Mesendoderm (in vitro differentiated cells): Measurements from ENCODE around the gene CADM2.
"Not testable (repeated sequence)": the region's sequence is repeated elsewhere in the genome, so short reads cannot be mapped to it uniquely, and the experiment has no call there.

Experiments
- DNase-seq: peaks from one replicate; pipeline ENCODE4 v3.0.0; 2013
- H2AK5ac ChIP-seq: 2 replicates; pipeline ENCODE4 v1.6.1; 2013; ENCODE audit warnings: low read length, inconsistent platforms
- H2BK120ac ChIP-seq: 2 replicates; pipeline ENCODE4 v1.6.1; 2013; ENCODE audit warnings: low read depth, mild to moderate bottlenecking, low read length, moderate library complexity, mixed read lengths
- H2BK15ac ChIP-seq: replicated peaks from 2 replicates; pipeline ENCODE4 v1.6.1; 2013; ENCODE audit warnings: low read depth, mild to moderate bottlenecking, moderate library complexity
- H2BK5ac ChIP-seq: 2 replicates; pipeline ENCODE4 v1.6.1; 2013; ENCODE audit warnings: low read length, inconsistent platforms
- H3K18ac ChIP-seq: 2 replicates; pipeline ENCODE4 v1.6.1; 2013; ENCODE audit warnings: mild to moderate bottlenecking, low read length, mixed read lengths
- H3K23ac ChIP-seq: one replicate; pipeline ENCODE4 v1.6.1; 2013; ENCODE audit warnings: low read length
- H3K27ac ChIP-seq: 2 replicates; pipeline ENCODE4 v1.5.1; 2013; ENCODE audit warnings: low read depth, mild to moderate bottlenecking, inconsistent platforms, low read length, moderate library complexity
- H3K27me3 ChIP-seq: 2 replicates; pipeline ENCODE4 v1.6.1; 2013; ENCODE audit warnings: low read length, control low read depth, mild to moderate bottlenecking, inconsistent platforms; ENCODE audit not compliant: insufficient read depth, poor library complexity
- H3K36me3 ChIP-seq: 2 replicates; pipeline ENCODE4 v1.6.1; 2013; ENCODE audit warnings: low read length, inconsistent platforms; ENCODE audit not compliant: control insufficient read depth, insufficient read depth
- H3K4ac ChIP-seq: one replicate; pipeline ENCODE4 v1.6.1; 2013; ENCODE audit warnings: low read depth, mild to moderate bottlenecking, low read length, moderate library complexity
- H3K4me1 ChIP-seq: 2 replicates; pipeline ENCODE4 v1.6.1; 2013; ENCODE audit warnings: low read depth, low read length, inconsistent platforms; ENCODE audit not compliant: control insufficient read depth
- H3K4me2 ChIP-seq: 2 replicates; pipeline ENCODE4 v1.6.1; 2013; ENCODE audit warnings: low read length
- H3K4me3 ChIP-seq: 2 replicates; pipeline ENCODE4 v1.5.1; 2013; ENCODE audit warnings: mild to moderate bottlenecking, low read length
- H3K56ac ChIP-seq: one replicate; pipeline ENCODE4 v1.6.1; 2013; ENCODE audit warnings: low read length
- H3K79me1 ChIP-seq: 2 replicates; pipeline ENCODE4 v1.6.1; 2013; ENCODE audit warnings: low read length, inconsistent platforms
- H3K79me2 ChIP-seq: 2 replicates; pipeline ENCODE4 v1.6.1; 2013; ENCODE audit warnings: mild to moderate bottlenecking, low read length; ENCODE audit not compliant: control insufficient read depth, insufficient read depth
- H3K9ac ChIP-seq: 2 replicates; pipeline ENCODE4 v1.6.1; 2013; ENCODE audit warnings: low read length, inconsistent platforms
- H4K5ac ChIP-seq: one replicate; pipeline ENCODE4 v1.6.1; 2013; ENCODE audit warnings: low read length
- H4K8ac ChIP-seq: one replicate; pipeline ENCODE4 v1.6.1; 2013; ENCODE audit warnings: low read depth, mild to moderate bottlenecking, control low read depth, low read length, moderate library complexity
- WGBS: extraction: QIAGEN DNeasy Blood & Tissue Kit; methylation state at CpG from one replicate; pipeline ENCODE4 v1.1.7; 2013; ENCODE audit warnings: low lambda C conversion rate, missing lambda C conversion rate; ENCODE audit not compliant: insufficient coverage; ENCODE audit errors: extremely low coverage; 5-methylcytosine and 5-hydroxymethylcytosine counted together

CADM2 gene

GRCh38 chr3:85507052-85507451 is 548.3 kb downstream of the CADM2 start:
- H3K4ac ChIP-seq, H2AK5ac ChIP-seq, DNase-seq, H3K4me2 ChIP-seq, H4K5ac ChIP-seq, H3K56ac ChIP-seq, H3K23ac ChIP-seq, H3K27ac ChIP-seq, H3K4me3 ChIP-seq, H3K18ac ChIP-seq, H2BK15ac ChIP-seq, H3K79me2 ChIP-seq, H3K27me3 ChIP-seq, H3K9ac ChIP-seq, H4K8ac ChIP-seq, H3K4me1 ChIP-seq, H2BK120ac ChIP-seq, H2BK5ac ChIP-seq, H3K36me3 ChIP-seq, H3K79me1 ChIP-seq: not testable (repeated sequence)
- WGBS: no CpG with 5 or more reads among the region's 5 CpGs

- WGBS: no CpG with 5 or more reads among the region's 2 CpGs
- H3K23ac ChIP-seq: no peak overlapping the region
- no peak for DNase-seq
These were observed 549.9 kb downstream of the CADM2 start for GRCh38 chr3:85508659-85509058.

GRCh38 chr3:85516146-85516545 is 557.4 kb downstream of the CADM2 start:
- Histone ChIP-seq H3K9ac (no peak overlapping the region), H2BK120ac (no peak overlapping the region), H3K4me3 (no peak overlapping the region), H3K56ac (no peak overlapping the region), H4K8ac (no peak overlapping the region), H3K4me2 (no peak overlapping the region), H3K4ac (no peak overlapping the region), H2BK5ac (no peak overlapping the region), H3K36me3 (no peaks in the 10 kb centered on the region), H3K23ac (no peak overlapping the region), H3K79me2 (no peaks in the 10 kb centered on the region), H3K79me1 (no peaks in the 10 kb centered on the region), H3K27me3 (no peaks in the 10 kb centered on the region), H3K27ac (no peak overlapping the region), H3K4me1 (no peaks in the 10 kb centered on the region), H2BK15ac (no peak overlapping the region), H3K18ac (no peak overlapping the region), H2AK5ac (no peak overlapping the region), H4K5ac (no peak overlapping the region)
- DNase-seq: no peak

More at GRCh38 chr3:85508659-85509058, 549.9 kb downstream of the CADM2 start:
- H4K5ac ChIP-seq: no peak overlapping the region
- H3K79me1 ChIP-seq: no peaks in the 10 kb centered on the region
- no peak overlapping the region for H3K56ac ChIP-seq
- H2BK120ac ChIP-seq: no peak overlapping the region
- no peak overlapping the region for H3K4me3 ChIP-seq
- H3K18ac ChIP-seq: no peak overlapping the region
- H3K4ac ChIP-seq: no peak overlapping the region
- no peaks in the 10 kb centered on the region for H3K4me1 ChIP-seq
- no peak overlapping the region for H2AK5ac ChIP-seq
- H3K4me2 ChIP-seq: no peak overlapping the region
- H2BK15ac ChIP-seq: no peak overlapping the region
- H3K79me2 ChIP-seq: no peaks in the 10 kb centered on the region
- H3K27ac ChIP-seq: no peak overlapping the region
- H2BK5ac ChIP-seq: no peak overlapping the region
- no peak overlapping the region for H4K8ac ChIP-seq
- H3K27me3 ChIP-seq: no peaks in the 10 kb centered on the region
- H3K9ac ChIP-seq: no peak overlapping the region
- H3K36me3 ChIP-seq: no peaks in the 10 kb centered on the region

- Histone ChIP-seq H3K79me1 (no peaks in the 10 kb centered on the region), H3K4me2 (no peak overlapping the region), H3K27ac (no peak overlapping the region), H4K8ac (no peak overlapping the region), H2BK5ac (no peak overlapping the region), H2BK15ac (no peak overlapping the region), H3K4ac (no peak overlapping the region), H3K4me1 (no peaks in the 10 kb centered on the region), H3K79me2 (no peaks in the 10 kb centered on the region), H3K18ac (no peak overlapping the region), H3K36me3 (no peaks in the 10 kb centered on the region), H4K5ac (no peak overlapping the region), H3K4me3 (no peak overlapping the region), H3K27me3 (no peaks in the 10 kb centered on the region), H3K56ac (no peak overlapping the region), H3K23ac (no peak overlapping the region), H2BK120ac (no peak overlapping the region), H2AK5ac (no peak overlapping the region), H3K9ac (no peak overlapping the region)
- DNase-seq: no peak
- no CpG with 5 or more reads among the region's 1 CpG for WGBS
These were observed 565.3 kb downstream of the CADM2 start for GRCh38 chr3:85524104-85524503.

GRCh38 chr3:85525264-85525663 is 566.5 kb downstream of the CADM2 start:
- no peak overlapping the region for H3K23ac ChIP-seq
- no peak overlapping the region for H2BK5ac ChIP-seq
- no peak overlapping the region for H3K18ac ChIP-seq
- H3K79me1 ChIP-seq: no peaks in the 10 kb centered on the region
- H3K4me3 ChIP-seq: no peak overlapping the region
- H2BK15ac ChIP-seq: no peak overlapping the region
- no peak overlapping the region for H2BK120ac ChIP-seq
- H3K4me1 ChIP-seq: no peaks in the 10 kb centered on the region
- no peaks in the 10 kb centered on the region for H3K36me3 ChIP-seq
- WGBS: no CpG with 5 or more reads among the region's 1 CpG
- no peak overlapping the region for H3K9ac ChIP-seq
- no peak overlapping the region for H4K5ac ChIP-seq
- H3K56ac ChIP-seq: no peak overlapping the region
- H3K4me2 ChIP-seq: no peak overlapping the region
- H3K79me2 ChIP-seq: no peaks in the 10 kb centered on the region
- DNase-seq: no peak
- H3K4ac ChIP-seq: no peak overlapping the region
- H4K8ac ChIP-seq: no peak overlapping the region
- no peaks in the 10 kb centered on the region for H3K27me3 ChIP-seq
- no peak overlapping the region for H3K27ac ChIP-seq
- no peak overlapping the region for H2AK5ac ChIP-seq

- Histone ChIP-seq H3K23ac (no peak overlapping the region), H2BK5ac (no peak overlapping the region), H4K5ac (no peak overlapping the region), H3K36me3 (no peaks in the 10 kb centered on the region), H3K27me3 (no peaks in the 10 kb centered on the region), H2AK5ac (no peak overlapping the region), H3K27ac (no peak overlapping the region), H3K4ac (no peak overlapping the region), H3K79me1 (no peaks in the 10 kb centered on the region), H3K18ac (no peak overlapping the region), H3K4me3 (no peak overlapping the region), H4K8ac (no peak overlapping the region), H3K79me2 (no peaks in the 10 kb centered on the region), H2BK15ac (no peak overlapping the region), H3K4me1 (no peaks in the 10 kb centered on the region), H3K4me2 (no peak overlapping the region), H2BK120ac (no peak overlapping the region), H3K9ac (no peak overlapping the region), H3K56ac (no peak overlapping the region)
- DNase-seq: no peak
- WGBS: no CpG with 5 or more reads among the region's 2 CpGs
These were observed 574.8 kb downstream of the CADM2 start for GRCh38 chr3:85533586-85533985.
